Testis (tissue), 2 donors: ENCODE data around the gene TTC33.

Experiments used
- POLR2A ChIP-seq: fragments of 450-650 bp; IDR thresholded peaks from one replicate; pipeline ENCODE4 v1.6.1; 2017; ENCODE audit warnings: antibody characterized with exemption, mild to moderate bottlenecking, moderate library complexity
- TF ChIP-seq, protein P1 (sequence below), 3 experiments: fragments of 450-650 bp in 2 of 3; fragments of 200-600 bp in 1 of 3; sonication (generic) in 1 of 3; IDR thresholded peaks; one replicate each; pipeline ENCODE4 v1.5.1; 2016 to 2019; ENCODE audit warnings: antibody characterized with exemption in 3 of 3, mild to moderate bottlenecking in 2 of 3, moderate library complexity in 1 of 3

GRCh38 chr5:40555886-40556285, 199.9 kb downstream of the TTC33 start:
- TF ChIP-seq, protein P1, sequence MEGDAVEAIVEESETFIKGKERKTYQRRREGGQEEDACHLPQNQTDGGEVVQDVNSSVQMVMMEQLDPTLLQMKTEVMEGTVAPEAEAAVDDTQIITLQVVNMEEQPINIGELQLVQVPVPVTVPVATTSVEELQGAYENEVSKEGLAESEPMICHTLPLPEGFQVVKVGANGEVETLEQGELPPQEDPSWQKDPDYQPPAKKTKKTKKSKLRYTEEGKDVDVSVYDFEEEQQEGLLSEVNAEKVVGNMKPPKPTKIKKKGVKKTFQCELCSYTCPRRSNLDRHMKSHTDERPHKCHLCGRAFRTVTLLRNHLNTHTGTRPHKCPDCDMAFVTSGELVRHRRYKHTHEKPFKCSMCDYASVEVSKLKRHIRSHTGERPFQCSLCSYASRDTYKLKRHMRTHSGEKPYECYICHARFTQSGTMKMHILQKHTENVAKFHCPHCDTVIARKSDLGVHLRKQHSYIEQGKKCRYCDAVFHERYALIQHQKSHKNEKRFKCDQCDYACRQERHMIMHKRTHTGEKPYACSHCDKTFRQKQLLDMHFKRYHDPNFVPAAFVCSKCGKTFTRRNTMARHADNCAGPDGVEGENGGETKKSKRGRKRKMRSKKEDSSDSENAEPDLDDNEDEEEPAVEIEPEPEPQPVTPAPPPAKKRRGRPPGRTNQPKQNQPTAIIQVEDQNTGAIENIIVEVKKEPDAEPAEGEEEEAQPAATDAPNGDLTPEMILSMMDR (IDR thresholded peaks at IDR 0.05), result no peak
- no peak for TF ChIP-seq POLR2A
